ENCODE data around the gene CDKAL1. TPM values are rescaled to one million over a fixed set of nuclear protein-coding genes. Genes with fewer than 3 reads are reported as not detected.
"Not testable (repeated sequence)": the region's sequence is repeated elsewhere in the genome, so short reads cannot be mapped to it uniquely, and the experiment has no call there.

CDKAL1 gene
- total and polyA plus RNA-seq, 2 donors (not counting 3 experiments of a cell fraction or from before 2014, with no cell fraction given), result 6.1 to 20.5 TPM

DNA sequence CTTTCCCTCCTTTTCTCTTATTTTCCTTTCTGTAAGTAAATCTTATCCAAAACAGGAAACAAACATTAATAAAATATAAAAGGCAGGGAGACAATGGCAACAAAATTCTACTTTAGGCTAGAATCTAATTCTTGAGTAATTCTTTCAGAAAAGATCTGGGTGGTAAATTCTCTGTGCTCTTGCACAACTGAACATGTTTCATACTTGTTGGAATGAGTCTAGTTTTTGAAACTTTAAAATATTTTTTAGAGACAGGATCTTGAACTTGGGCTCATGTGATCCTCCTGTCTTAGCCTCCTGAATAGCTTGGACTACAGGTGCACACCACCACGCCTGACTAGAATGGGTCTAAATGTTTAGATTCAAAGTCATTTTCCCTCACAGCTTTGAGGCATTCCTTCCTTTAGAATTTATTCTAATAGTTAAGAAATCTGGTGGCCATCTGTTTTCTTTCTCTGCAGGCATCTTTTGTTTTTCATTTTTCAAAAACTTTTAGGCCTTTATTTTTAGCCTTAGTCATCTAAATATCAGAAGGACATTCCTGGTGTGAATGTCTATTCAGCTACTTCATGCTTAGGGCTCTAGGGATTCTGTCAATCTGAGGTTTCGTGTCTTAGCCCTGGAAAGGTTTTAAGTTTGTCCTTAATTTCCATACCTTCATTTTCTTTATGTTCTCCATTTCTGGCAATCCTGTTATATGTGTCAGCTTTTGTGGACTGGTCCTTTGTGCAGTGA, 76.5 kb downstream of the CDKAL1 start:
- H3K4me1 ChIP-seq (ENCODE audit: control insufficient read depth, extremely low read depth, insufficient read depth, low read length), result no peaks in the 10 kb centered on the region
- H3K9ac ChIP-seq (replicated peaks; ENCODE audit: extremely low read depth, insufficient read depth, low read length), result no peak overlapping the region
- no peak overlapping the region for H3K4me3 ChIP-seq (replicated peaks in 1 of 3; ENCODE audit: insufficient read depth in 1 of 3, low read depth in 1 of 3, low read length in 3 of 3)
- H2AFZ ChIP-seq (ENCODE audit: low read depth, low read length), result no peak overlapping the region
- no peaks in the 10 kb centered on the region for H4K20me1 ChIP-seq (replicated peaks; ENCODE audit: control insufficient read depth, extremely low read depth, insufficient read depth, low read length)
- FAIRE-seq (no peak), DNase-seq (ENCODE audit: low read depth, low spot score) (no peak)
- H3K79me2 ChIP-seq (ENCODE audit: control insufficient read depth, insufficient read depth, low read length), result no peaks in the 10 kb centered on the region
- POLR2A ChIA-PET, result no interaction called here
- no TSS peak for BruUV-seq (replicated peaks)
- H3K27me3 ChIP-seq (ENCODE audit: control insufficient read depth in 2 of 2, insufficient read depth in 2 of 2, low read length in 2 of 2), result no peaks in the 10 kb centered on the region
- no peak overlapping the region for H3K27ac ChIP-seq (ENCODE audit: insufficient read depth, low read depth, low read length)
- TF ChIP-seq, protein P1, sequence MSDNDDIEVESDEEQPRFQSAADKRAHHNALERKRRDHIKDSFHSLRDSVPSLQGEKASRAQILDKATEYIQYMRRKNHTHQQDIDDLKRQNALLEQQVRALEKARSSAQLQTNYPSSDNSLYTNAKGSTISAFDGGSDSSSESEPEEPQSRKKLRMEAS (IDR thresholded peaks at IDR 0.05; ENCODE audit: insufficient read depth, insufficient read length), result no peak
- TF ChIP-seq FOS (IDR thresholded peaks at IDR 0.05; ENCODE audit: borderline replicate concordance, insufficient read depth, low read length) (no peak), JUN (IDR thresholded peaks at IDR 0.05; ENCODE audit: borderline replicate concordance, insufficient read depth, insufficient read length, low read depth) (no peak), POLR2A (IDR thresholded peaks at IDR 0.05; ENCODE audit: low read depth, low read length) (no peak), GATA2 (IDR thresholded peaks at IDR 0.05; ENCODE audit: insufficient read depth, insufficient read length, low read depth, low read length) (no peak), MYC (IDR thresholded peaks at IDR 0.05; ENCODE audit: low read depth, low read length) (no peak), EZH2 (IDR thresholded peaks at IDR 0.05; ENCODE audit: borderline replicate concordance, low read depth, low read length, severe bottlenecking) (no peak), POLR2AphosphoS5 (IDR thresholded peaks at IDR 0.05; ENCODE audit: insufficient read depth, low read depth, low read length) (no peak)
- TF ChIP-seq, protein P2, sequence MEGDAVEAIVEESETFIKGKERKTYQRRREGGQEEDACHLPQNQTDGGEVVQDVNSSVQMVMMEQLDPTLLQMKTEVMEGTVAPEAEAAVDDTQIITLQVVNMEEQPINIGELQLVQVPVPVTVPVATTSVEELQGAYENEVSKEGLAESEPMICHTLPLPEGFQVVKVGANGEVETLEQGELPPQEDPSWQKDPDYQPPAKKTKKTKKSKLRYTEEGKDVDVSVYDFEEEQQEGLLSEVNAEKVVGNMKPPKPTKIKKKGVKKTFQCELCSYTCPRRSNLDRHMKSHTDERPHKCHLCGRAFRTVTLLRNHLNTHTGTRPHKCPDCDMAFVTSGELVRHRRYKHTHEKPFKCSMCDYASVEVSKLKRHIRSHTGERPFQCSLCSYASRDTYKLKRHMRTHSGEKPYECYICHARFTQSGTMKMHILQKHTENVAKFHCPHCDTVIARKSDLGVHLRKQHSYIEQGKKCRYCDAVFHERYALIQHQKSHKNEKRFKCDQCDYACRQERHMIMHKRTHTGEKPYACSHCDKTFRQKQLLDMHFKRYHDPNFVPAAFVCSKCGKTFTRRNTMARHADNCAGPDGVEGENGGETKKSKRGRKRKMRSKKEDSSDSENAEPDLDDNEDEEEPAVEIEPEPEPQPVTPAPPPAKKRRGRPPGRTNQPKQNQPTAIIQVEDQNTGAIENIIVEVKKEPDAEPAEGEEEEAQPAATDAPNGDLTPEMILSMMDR (IDR thresholded peaks at IDR 0.05; ENCODE audit: extremely low read depth in 1 of 2, insufficient read depth in 1 of 2, low read depth in 1 of 2, low read length in 2 of 2), result no peak
- H3K36me3 ChIP-seq (ENCODE audit: control insufficient read depth in 2 of 2, extremely low read depth in 1 of 2, insufficient read depth in 2 of 2, low read length in 2 of 2), result no peaks in the 10 kb centered on the region
- CTCF ChIA-PET, result no interaction called here
- no peaks in the 10 kb centered on the region for H3K9me1 ChIP-seq (replicated peaks; ENCODE audit: control insufficient read depth, extremely low read depth, insufficient read depth, low read length)
- intact Hi-C loops (cut with micrococcal nuclease) (no loop called here), dilution Hi-C loops (cut with MboI; ENCODE audit: extremely low pct_ligation_motif_present, low sequenced_read_pairs) (no loop called here)
- H3K4me2 ChIP-seq (ENCODE audit: insufficient read depth, low read length), result no peak overlapping the region
- no peaks in the 10 kb centered on the region for H3K9me3 ChIP-seq (replicated peaks; ENCODE audit: control insufficient read depth, insufficient read depth, low read length)

DNA sequence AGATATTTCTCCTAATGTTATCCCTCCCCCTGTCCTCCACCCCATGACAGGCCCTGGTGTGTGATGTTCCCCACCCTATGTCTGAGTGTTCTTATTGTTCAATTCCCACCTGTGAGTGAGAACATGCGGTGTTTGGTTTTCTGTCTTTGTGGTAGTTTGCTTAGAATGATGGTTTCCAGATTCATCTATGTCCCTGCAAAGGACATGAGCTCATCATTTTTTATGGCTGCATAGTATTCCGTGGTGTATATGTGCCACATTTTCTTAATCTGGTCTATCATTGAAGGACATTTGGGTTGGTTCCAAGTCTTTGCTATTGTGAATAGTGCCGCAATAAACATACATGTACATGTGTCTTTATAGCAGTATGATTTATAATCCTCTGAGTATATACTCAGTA, 83.3 kb downstream of the CDKAL1 start:
- H3K4me3 ChIP-seq (replicated peaks in 1 of 3; ENCODE audit: insufficient read depth in 1 of 3, low read depth in 1 of 3, low read length in 3 of 3); DNase-seq (ENCODE audit: low read depth, low spot score); H3K27ac ChIP-seq (ENCODE audit: insufficient read depth, low read depth, low read length); intact Hi-C loops (cut with micrococcal nuclease); H3K9me3 ChIP-seq (replicated peaks; ENCODE audit: control insufficient read depth, insufficient read depth, low read length); H3K4me1 ChIP-seq (ENCODE audit: control insufficient read depth, extremely low read depth, insufficient read depth, low read length); dilution Hi-C loops (cut with MboI; ENCODE audit: extremely low pct_ligation_motif_present, low sequenced_read_pairs); POLR2A ChIA-PET; H3K9me1 ChIP-seq (replicated peaks; ENCODE audit: control insufficient read depth, extremely low read depth, insufficient read depth, low read length); CTCF ChIA-PET; H3K27me3 ChIP-seq (ENCODE audit: control insufficient read depth in 2 of 2, insufficient read depth in 2 of 2, low read length in 2 of 2); H2AFZ ChIP-seq (ENCODE audit: low read depth, low read length); FAIRE-seq; H3K36me3 ChIP-seq (ENCODE audit: control insufficient read depth in 2 of 2, extremely low read depth in 1 of 2, insufficient read depth in 2 of 2, low read length in 2 of 2); BruUV-seq (replicated peaks); H3K9ac ChIP-seq (replicated peaks; ENCODE audit: extremely low read depth, insufficient read depth, low read length); H4K20me1 ChIP-seq (replicated peaks; ENCODE audit: control insufficient read depth, extremely low read depth, insufficient read depth, low read length); H3K4me2 ChIP-seq (ENCODE audit: insufficient read depth, low read length); H3K79me2 ChIP-seq (ENCODE audit: control insufficient read depth, insufficient read depth, low read length): not testable (repeated sequence)
